Hepatocyte (in vitro differentiated cells): ENCODE data around the gene CNGA1.

Source experiments
- CTCF ChIP-seq: fragments of 200-600 bp; sonication (generic); IDR thresholded peaks from 2 replicates; pipeline ENCODE4 v1.5.1; 2016; ENCODE audit warnings: antibody characterized with exemption, mild to moderate bottlenecking; ENCODE audit not compliant: poor library complexity
- EZH2 ChIP-seq: fragments of 200-600 bp; sonication (generic); IDR thresholded peaks from 2 replicates; pipeline ENCODE4 v1.6.1; 2016; ENCODE audit warnings: antibody characterized with exemption, mild to moderate bottlenecking, borderline replicate concordance

DNA sequence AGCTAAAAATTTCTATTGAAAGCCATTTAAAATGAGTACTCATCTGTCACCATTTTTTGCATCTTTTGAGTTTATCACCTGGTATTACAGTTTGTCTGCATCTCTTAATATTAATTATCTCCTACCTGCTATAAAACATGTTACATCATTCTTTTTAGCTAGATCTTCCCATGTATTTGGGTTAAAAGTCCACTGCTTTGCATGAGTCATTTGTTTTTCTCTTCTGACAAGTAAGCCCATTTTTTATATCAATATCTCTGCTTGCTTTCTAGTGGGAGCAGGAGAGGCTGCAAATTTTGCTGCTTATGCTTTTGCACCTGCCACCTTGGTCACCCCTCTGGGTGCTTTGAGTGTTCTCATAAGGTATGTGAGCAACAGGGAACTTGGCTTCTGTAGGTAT lies 16.2 kb upstream of the CNGA1 start:
- TF ChIP-seq CTCF = no peak
- TF ChIP-seq EZH2 = no peak
